HUDEP-2 (cell line): Measurements from ENCODE around the gene GCA.

Source experiments
- DNase-seq, 76 experiments: peaks; one replicate each; lab custom pipeline; 2025; ENCODE audit not compliant: unreplicated experiment in 76 of 76; lab: John Stamatoyannopoulos, UW

GCA gene

DNA sequence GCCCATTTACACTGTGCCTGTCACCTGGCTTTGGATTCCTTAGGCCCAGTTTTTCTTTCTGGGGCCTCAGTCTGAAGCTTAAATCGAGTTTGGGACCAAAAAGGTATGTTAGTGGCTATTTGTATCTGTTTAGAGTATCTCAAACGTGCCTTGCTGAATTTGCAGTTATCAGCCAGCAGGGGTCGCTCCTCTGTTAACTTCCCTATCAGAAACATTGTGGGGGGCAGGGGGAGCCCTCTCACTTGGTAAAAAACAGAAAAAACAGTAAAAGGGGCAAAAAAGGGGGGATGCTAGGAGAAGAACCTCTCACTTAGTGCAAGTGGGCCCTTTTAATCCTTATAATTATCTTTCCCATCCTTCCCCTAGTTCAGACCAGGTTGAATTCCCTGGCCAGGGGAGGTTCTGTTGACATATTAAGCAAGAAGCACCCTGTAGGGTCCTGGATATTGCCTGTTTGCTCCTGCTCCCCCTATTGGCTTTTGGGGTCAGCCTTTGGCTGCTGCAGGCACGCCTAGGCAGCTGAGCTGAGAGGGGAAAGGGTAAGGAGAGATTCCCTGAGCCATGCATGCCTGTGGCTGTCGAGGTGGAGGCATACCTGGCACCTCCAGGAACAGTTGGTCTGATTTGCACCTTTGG is 16.7 kb upstream of the GCA start:
- peak in 3 of 76 experiments; percentile 5 to 9 (median 8) for DNase-seq

DNA sequence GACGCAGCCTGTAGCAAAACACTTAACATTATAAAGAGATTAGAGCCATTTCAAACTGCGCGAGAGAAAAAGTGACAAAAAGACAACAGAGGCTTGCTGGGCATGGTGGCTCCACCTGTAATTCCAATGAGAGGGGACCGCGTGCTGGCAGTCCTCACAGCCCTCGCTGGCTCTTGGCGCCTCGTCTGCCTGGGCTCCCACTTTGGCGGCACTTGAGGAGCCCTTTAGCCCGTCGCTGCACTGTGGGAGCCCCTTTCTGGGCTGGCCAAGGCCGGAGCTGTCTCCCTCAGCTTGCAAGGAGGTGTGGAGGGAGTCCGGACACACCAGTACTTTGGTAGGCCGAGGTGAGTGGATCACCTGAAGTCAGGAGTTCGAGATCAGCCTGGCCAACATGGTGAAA is 16.1 kb upstream of the GCA start:
- no peak for DNase-seq

DNA sequence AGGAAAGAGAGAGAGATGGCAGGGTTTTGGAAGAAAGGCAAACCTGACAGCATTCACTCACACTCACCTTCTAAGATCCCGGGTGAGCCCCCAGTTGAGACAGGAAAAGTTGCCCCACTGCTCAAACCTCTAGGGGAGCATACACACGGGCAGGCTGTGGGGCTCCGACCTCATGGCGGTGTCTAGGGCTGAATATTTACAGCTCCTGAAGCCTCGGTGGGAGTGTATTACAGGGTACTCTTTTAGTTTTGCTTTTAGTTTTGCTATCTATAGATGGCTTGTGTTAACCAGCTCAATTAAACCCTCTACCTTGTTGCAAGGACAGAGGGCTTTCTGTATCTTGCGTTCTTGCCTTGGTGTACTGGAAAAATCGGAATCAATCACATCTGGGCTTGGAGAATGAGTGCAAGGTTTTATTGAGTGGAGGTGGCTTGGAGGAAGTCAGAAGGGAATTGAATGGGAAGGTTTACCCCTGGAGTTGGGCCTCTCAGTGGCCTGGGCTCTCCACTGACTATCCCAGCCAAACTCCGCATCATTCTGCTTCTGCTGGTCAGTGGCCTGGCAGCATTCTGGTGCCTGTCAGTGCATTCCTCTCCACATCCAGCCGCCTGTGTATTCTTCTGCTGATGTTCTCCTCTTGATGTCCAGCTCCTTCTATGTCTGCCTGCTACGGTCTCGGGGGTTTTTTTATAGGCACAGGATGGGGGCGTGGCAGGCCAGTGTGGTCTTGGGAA is 15.3 kb upstream of the GCA start:
- no peak for DNase-seq

DNA sequence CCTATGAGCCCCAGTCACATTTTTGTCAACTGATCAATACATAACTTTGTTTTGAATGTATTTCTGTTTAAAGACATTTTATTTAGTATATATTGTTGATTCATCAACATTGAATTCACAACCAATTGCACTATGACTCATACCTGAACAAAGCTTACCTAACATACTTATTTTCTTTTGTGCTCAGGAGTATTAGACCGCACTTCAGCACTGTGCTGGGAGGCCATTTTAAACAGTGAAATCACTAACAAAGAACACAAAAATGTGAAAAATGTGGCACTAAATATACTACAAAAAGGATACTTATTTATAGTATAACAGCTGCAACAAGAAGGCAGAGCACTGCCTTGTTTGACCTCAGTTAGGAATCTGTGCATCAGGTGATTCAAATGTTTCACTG is 13.1 kb upstream of the GCA start:
- DNase-seq: no peak

DNA sequence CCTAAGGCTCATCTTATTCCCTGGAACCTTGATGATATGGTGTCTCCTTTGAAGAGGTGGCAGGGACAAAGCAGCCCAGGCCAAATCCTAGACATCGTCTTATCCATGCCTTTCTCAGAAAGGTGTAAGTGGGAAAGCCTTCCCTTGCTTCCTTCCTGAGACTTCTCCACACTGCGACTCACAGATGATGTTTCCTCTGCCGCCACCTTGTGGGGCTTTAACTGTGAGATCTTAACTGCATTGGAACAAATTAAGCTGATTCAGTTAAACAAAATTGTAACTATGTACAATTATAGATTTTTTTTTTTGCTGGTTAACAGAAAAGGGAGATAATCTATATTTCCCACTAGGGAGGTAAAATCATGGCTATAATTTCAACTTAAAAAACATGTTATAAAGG is 10.0 kb upstream of the GCA start:
- DNase-seq: peak in 12 of 76 experiments; percentile 1 to 18 (median 5)

DNA sequence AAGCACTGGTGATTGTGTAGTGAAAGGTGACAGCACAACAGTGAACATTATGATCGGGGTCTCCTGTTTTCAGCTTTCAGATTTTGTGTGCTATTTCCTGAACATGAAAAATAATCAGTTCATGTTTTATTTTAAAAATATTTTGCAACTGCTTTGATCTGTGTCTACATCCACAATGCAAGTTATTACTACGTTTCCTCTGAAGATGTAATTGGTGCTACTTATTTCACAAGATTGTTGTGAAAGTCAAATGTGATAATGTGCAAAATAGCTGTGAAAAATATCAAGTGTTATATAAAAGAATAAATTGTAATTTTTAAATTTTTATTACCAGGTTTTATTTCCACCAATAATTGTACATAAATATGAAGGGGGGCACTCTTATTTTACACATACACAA is 6.1 kb upstream of the GCA start:
- no peak for DNase-seq

DNA sequence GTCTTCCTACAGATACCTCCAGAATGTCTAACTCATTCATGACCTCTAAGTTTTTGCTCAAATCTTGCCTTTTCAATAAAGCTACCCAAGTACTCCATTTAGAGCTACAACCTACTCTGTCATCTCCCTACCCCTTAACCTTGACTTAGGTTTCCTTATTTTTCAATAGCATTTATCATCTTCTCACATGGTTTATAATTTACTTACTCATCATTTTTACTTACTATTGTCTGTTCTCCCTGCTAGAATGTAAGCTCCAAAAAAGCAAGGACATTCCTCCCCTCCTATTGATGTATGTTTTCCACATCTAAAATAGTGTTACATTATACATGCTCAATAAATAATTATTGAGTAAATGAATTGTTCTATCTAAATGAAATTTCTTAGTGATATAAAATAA is 3.1 kb upstream of the GCA start:
- DNase-seq: no peak

DNA sequence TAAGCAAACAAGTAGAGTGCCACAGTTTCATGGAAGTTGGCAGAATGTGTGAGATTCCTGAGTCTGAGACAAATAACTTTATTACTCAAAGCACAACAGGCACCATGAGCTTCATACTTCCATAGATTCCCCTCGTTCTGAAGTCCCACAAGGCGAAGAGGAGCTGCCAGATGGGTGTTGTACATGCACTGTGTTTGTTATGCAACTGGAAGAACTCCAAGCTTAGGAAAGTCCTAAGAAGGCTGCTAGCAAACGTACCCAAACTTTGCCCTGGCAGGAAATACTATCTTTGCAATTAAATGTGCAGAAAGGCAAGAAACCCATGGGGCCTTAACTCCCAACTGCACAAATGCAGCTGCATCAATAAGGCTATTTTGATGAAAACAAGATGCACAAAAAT is 1.6 kb upstream of the GCA start:
- DNase-seq: no peak

DNA sequence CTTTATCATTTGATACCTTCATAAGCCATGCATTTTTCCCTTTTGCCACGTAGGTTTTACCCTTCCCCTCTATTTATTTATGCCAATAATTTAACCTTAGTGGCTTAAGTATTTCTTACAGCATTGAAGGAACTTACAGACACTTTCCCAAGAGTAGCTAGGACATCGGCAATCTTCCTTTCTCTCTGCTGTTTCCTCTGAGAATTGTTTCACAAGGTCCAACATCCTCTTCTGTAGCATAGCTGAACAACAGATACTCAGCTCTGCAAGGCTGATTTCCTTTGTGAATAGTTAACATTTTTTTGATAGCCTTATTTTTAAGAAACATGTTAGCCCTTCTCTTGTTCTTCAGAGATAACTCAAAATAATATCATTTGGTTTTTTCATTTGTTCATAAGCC is 1.1 kb upstream of the GCA start:
- DNase-seq: no peak

DNA sequence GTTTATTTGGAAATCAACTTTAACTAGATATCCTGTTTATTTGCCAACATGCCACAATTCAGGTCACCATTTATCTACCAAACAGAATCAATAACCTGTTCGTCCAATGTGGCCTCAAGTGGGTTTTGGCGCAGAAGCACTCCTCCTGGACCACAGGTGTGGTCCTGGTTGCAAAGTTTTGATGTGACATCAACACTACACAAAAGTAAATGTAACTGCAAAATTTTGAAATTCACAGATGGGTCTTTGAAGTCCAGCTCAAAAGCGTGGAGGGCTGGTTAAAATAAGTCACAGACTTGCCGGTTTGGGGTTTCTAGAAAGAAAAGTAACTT is 474 bp upstream of the GCA start:
- DNase-seq: no peak

DNA sequence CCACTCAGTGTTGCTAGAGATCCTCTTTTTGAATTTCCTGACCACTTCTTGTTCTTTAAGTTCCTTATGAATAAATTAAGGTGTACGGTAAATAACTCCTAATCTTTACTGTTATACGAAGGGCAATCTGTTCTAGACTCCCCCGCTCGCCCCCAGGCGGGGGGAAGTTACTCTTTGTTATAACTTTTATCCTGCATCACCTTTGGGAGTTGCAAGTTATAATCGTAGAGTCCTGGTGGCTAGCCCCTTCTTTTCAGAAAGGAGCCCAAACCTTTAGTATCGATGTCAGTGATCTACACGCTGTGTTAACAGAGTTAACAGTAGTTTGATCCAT is 652 bp downstream of the GCA start:
- no peak for DNase-seq

DNA sequence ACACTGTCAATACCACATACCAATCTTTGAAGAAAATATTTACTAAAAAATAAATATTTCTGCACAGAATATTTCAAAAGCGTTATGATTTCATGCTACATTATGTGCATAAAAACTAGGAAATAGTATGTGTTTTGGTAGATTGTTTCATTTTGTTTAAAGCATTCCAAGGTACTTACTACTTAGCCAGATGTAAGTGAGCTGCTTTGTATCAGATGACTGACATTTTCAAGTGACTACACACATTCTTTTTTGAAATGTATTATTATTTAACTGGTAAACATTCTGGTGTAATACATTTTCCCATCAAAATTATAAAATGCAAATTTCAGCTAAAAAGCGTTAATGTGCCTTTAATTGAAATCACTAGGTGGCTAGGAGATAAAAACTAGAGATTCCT is 21.5 kb downstream of the GCA start:
- DNase-seq: no peak

DNA sequence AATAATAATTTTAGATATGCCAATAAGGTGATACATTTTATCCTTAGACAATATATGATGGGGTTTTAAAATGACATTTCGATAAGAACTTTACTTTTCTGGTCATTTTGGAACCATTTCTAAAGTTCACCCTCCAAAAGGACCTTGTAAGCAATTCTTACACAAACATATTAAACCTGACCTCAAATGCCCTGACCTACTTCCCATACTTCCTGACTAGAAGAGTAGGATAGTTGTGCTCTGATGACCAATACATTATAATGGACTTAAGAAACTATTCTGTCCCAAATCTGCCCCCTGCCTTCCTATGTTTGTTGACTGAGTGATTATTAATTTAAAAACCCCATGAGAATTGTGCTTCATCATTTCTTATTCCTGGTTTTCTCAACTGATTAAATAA is 24.6 kb downstream of the GCA start:
- no peak for DNase-seq

DNA sequence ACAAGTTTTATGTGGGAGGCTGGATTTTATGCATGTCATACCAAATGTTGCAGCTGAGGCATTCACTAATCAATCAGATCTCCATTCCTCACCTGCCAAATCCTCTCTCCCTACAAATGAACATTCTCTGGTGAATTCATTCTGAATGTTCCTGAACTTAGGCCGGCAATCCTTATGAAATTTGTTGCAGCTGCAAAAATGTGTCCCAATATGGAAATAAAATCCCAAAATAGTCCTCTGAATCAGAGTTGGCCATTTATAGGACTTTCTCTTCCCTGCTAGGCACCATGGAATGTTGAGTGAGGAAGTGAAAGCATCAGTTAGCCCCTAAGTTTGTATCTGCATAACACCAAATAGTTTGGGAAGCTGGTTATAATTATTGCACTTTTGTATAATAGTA is 25.6 kb downstream of the GCA start:
- DNase-seq: no peak

DNA sequence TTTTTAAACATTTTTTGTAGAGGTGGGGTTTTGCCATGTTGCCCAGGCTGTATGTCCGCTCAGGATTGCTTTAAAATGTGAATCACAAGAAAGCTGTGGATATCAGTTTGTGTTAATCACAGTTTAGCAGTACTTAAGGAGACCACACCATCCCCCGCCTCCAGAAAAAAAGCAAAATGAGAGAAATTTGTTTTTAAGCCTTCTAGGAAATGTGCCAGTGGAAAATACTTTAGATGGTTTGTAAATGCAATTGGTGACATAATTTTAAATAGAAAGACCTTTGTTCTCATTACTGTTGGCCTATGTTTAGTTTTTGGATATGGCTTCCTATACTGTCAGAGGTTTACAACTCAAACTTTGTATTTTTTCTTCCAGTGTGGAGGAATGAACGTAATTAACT is 27.0 kb downstream of the GCA start:
- DNase-seq: no peak

DNA sequence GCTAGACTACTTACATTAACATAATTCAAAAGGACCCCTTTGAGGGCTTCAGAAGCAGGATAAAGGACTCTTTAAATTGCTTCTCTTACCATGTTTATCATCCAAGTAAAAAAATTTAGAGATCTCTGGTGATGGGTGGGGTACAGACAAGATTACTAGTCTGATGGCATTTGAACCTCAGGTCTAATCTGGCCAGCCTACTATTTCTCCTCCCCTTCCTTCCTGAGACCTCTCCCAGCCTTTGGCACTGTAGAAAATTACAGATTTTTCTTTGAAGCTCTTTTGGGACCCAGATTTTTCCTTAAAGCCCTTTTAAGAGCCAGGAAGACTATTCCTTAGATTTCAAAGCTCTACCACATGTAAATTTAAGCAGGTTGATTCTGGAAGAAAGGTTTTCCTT is 28.9 kb downstream of the GCA start:
- no peak for DNase-seq

DNA sequence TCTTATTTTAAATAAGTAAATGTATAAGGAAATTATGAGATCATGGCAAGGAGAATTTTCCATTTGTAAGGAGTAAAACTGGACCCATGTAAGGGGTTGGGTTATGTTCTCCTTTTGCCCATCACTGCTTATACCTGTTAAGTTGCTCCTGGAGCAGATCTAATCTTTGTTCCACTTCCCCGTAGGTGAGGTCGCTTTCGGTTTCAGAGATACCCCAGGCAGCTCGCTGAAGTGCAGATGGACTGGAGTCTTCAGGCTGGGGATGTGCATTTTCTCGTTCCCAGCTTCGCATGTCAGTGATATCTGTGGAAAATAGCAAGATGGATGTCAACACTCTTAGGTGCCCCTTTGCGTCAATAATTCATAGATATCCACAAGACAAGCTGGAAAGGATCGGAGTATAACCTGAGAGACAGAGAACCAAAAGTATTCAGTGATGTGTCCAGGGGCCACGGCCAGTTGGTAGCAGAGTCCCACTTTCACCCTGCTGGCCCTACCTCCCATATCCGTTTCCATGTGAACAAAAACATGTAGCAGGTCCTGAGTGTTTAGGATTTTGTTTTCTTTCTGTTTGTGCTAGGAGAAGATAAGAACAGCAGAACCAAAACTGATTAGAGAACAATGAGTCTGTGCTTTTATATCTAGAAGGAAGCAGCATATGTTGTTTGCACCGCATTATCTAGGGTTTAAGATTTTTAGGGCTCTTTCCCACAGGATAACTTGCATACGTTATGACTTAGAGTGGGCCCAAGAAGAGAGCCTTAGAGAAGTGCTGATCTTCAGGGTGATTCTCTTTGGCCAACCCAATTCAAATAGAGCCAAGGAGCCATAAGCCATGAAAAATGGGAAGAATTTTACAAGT is 36.0 kb downstream of the GCA start:
- peak in 1 of 76 experiments; percentile 2 for DNase-seq

DNA sequence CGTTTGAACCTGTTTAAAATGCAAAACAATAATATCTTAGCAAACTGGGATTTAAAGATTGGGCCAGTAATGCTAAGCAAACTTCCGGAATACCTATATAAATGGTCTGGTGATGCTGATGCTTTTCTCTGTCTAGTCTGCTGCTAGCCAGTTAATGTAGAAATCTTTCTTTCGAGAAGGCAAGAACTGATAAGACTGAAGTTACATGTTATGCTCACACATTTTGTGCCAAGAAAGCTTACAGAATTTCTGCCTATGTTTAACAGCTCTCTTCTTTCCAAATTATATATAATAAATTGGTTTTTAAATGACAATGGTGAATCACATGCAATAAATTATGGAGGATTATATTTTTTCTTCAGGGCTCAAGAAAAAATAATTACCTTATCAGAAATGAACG is 37.9 kb downstream of the GCA start:
- no peak for DNase-seq

DNA sequence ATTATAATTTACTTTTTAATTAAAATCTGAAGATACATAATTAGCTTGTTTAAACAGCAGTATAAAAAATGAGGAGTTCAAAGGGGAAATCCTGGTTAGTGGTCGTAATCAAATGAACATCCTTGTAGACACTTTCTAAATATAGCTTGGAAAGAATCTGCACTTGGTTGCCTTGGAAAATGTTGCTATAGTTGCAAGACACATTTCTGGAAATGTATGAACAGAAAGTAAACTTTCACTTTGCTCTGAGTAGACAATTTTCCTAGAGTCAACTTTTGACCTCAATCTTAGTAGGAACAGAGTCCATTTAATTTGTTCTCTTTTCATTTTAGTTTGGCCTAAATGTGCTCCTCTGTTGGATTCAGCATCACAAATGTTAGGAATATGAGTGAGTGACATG is 38.3 kb downstream of the GCA start:
- no peak for DNase-seq

DNA sequence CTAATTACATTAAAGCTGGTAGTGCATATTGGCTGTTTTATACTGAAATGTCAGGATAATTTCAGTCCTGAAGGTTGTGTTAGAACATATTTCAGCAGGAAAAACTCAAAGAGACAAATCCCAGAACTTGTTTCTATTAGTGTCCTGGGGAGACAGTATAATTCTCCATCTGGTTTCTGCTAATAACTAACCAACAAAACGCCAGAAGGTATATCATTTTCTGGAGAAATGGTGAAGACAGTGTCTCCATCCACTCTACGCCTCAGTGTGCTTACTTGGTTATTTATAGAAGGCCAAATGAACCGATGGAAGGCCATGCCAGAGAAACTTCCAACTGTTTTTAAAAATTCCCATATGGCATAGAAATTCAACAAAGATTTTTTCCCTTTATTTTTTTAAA is 41.6 kb downstream of the GCA start:
- no peak for DNase-seq

DNA sequence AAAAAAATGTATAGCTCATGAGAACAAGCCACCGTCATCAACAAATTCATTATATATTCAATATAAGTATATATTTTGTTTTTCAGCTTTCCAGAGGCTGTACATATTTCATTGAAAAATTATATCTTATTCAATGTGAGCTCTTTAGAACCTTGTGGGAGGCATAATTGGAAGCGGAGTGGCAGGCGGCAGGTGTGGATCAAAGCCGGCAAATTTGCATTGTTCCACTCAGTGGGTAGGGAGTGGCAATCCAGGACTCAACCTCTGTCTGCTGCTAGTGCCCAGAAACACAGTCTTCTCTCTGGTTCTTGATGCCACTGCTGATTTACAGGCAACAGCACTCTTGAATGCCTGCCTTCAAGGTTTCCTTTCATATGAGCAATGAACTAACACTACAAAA is 46.9 kb downstream of the GCA start:
- DNase-seq: no peak

DNA sequence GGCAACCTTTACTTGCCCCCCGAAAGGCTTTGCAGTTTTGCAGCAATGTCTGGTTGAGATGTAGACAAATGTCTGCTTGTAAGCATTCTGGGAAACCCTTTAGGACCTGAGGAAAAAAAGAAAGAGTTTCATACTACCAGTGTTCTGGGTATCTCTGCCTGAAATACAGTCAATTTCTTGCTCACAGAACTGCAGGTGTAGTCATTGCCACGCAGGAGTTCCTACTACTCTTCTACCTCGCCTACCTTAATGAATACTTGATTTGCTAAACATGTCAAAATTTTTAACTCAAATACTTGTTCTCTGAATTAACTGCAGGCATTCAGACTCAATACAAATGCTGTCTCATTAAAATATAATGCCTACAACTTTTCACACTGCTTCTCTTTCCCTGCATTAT is 56.4 kb downstream of the GCA start:
- no peak for DNase-seq
